HCT116 (cell line): ENCODE measurements around the gene CLDN34. TPM values are rescaled to one million over a fixed set of nuclear protein-coding genes. Genes with fewer than 3 reads are reported as not detected.

Source experiments
- ATAC-seq: fragments of 200-7000 bp; cut with Tn5 transposase; 2 replicates; pipeline ENCODE4 v1.9.1; 2020; ENCODE audit warnings: mild to moderate bottlenecking, moderate library complexity
- BruUV-seq: library from RNA; stranded (reverse); fragments of 400-500 nt; replicated peaks from 2 replicates; lab custom pipeline; 2021; lab: Mats Ljungman, UMichigan
- CTCF ChIA-PET: fragments of 300-600 bp; sonication (Branson Sonifier 250); formaldehyde crosslinking; loops from one replicate; lab custom pipeline; 2021; ENCODE audit warnings: antibody characterized with exemption; lab: Charles Lee
- POLR2A ChIA-PET: fragments of 300-600, 350-600 bp; sonication (Branson Sonifier 250); formaldehyde crosslinking; loops from one replicate; lab custom pipeline; 2021; ENCODE audit warnings: antibody characterized with exemption; lab: Charles Lee
- RAD21 ChIA-PET, 2 experiments: fragments of 300-600 bp; sonication (Branson Sonifier 250); formaldehyde crosslinking; loops; one replicate each; lab custom pipeline; 2023; ENCODE audit warnings: low total read pairs in 2 of 2; ENCODE audit not compliant: uncharacterized antibody in 2 of 2, unreplicated experiment in 2 of 2, low non-redundant PET in 1 of 2; lab: Charles Lee
- DNase-seq: peaks from one replicate; pipeline ENCODE4 v3.0.0-alpha.2; 2010; ENCODE audit warnings: low read depth, low spot score
- H2AFZ ChIP-seq: fragments of 200-600 bp; shearing (Covaris generic), sonication (generic); 2 replicates; pipeline ENCODE4 v1.6.1; 2017; ENCODE audit warnings: low read depth, mixed run types, mixed read lengths, antibody characterized with exemption, low read length; ENCODE audit not compliant: poor library complexity, severe bottlenecking
- H3K27ac ChIP-seq: 2 replicates; pipeline ENCODE4 v1.5.1; 2012; ENCODE audit warnings: low read depth, low read length
- H3K27me3 ChIP-seq: fragments of 200-600 bp; sonication (generic); 2 replicates; pipeline ENCODE4 v1.6.1; 2016; ENCODE audit warnings: mixed run types, low read length, mixed read lengths; ENCODE audit not compliant: insufficient read depth
- H3K36me3 ChIP-seq, 2 experiments: fragments of 200-500 bp in 1 of 2; fragments of 200-600 bp in 1 of 2; sonication (Bioruptor generic) in 1 of 2; sonication (generic) in 1 of 2; 2 replicates each; pipeline versions ENCODE4 v1.5.1 to v1.6.1; 2014 to 2016; ENCODE audit warnings: low read length in 2 of 2, inconsistent platforms in 1 of 2, mixed read lengths in 1 of 2, mixed run types in 1 of 2; ENCODE audit not compliant: insufficient read depth in 2 of 2, control insufficient read depth in 1 of 2
- H3K4me1 ChIP-seq, 2 experiments: fragments of 200-600 bp in 1 of 2; sonication (generic) in 1 of 2; 2 replicates each; pipeline versions ENCODE4 v1.5.1 to v1.6.1; 2012 to 2017; ENCODE audit warnings: low read length in 2 of 2, inconsistent platforms in 1 of 2, mild to moderate bottlenecking in 1 of 2, mixed read lengths in 1 of 2, mixed run types in 1 of 2, moderate library complexity in 1 of 2; ENCODE audit not compliant: insufficient read depth in 2 of 2, control insufficient read depth in 1 of 2
- H3K4me2 ChIP-seq: fragments of 200-600 bp; sonication (generic); 2 replicates; pipeline ENCODE4 v1.6.1; 2017; ENCODE audit warnings: mixed run types, low read length, mixed read lengths
- H3K4me3 ChIP-seq, 2 experiments: fragments of 200-600 bp in 1 of 2; sonication (generic) in 1 of 2; replicated peaks in 1 of 2; 2 replicates each; pipeline ENCODE4 v1.5.1; 2011 to 2016; ENCODE audit warnings: low read length in 2 of 2, control low read depth in 1 of 2, low read depth in 1 of 2, mild to moderate bottlenecking in 1 of 2, mixed read lengths in 1 of 2, mixed run types in 1 of 2
- H3K79me2 ChIP-seq: fragments of 200-600 bp; sonication (generic); 2 replicates; pipeline ENCODE4 v1.6.1; 2017; ENCODE audit warnings: mild to moderate bottlenecking, mixed run types, low read length, moderate library complexity, mixed read lengths; ENCODE audit not compliant: insufficient read depth
- H3K9ac ChIP-seq: fragments of 200-600 bp; sonication (generic); 2 replicates; pipeline ENCODE4 v1.6.1; 2016; ENCODE audit warnings: low read length, mixed read lengths
- H3K9me2 ChIP-seq: fragments of 200-600 bp; sonication (generic), shearing (Covaris generic); 2 replicates; pipeline ENCODE4 v1.6.1; 2017; ENCODE audit warnings: mixed run types, mild to moderate bottlenecking, moderate library complexity; ENCODE audit not compliant: insufficient read depth
- H3K9me3 ChIP-seq, 2 experiments: fragments of 200-500 bp in 1 of 2; fragments of 200-600 bp in 1 of 2; sonication (Bioruptor generic) in 1 of 2; sonication (generic) in 1 of 2; 2 replicates each; pipeline ENCODE4 v1.6.1; 2014 to 2017; ENCODE audit warnings: low read length in 2 of 2, mixed read lengths in 2 of 2, inconsistent platforms in 1 of 2, low read depth in 1 of 2, mild to moderate bottlenecking in 1 of 2, mixed run types in 1 of 2, moderate library complexity in 1 of 2; ENCODE audit not compliant: control insufficient read depth in 1 of 2, insufficient read depth in 1 of 2
- H4K20me1 ChIP-seq: fragments of 200-600 bp; sonication (generic), shearing (Covaris generic); 2 replicates; pipeline ENCODE4 v1.6.1; 2017; ENCODE audit warnings: mixed run types, mild to moderate bottlenecking, moderate library complexity; ENCODE audit not compliant: insufficient read depth
- CEBPB ChIP-seq: IDR thresholded peaks from 2 replicates; pipeline ENCODE4 v1.6.1; 2012; ENCODE audit warnings: low read depth
- CTCF ChIP-seq, 3 experiments: fragments of 200-600 bp in 1 of 3; sonication (generic) in 1 of 3; IDR thresholded peaks in 2 of 3; conservative IDR thresholded peaks in 1 of 3; 2 replicates each; pipeline ENCODE4 v1.5.1; 2012 to 2017; ENCODE audit warnings: low read depth in 2 of 3, low read length in 2 of 3, antibody characterized with exemption in 1 of 3, borderline replicate concordance in 1 of 3, control low read depth in 1 of 3, mild to moderate bottlenecking in 1 of 3, mixed read lengths in 1 of 3, mixed run types in 1 of 3, moderate library complexity in 1 of 3; ENCODE audit not compliant: insufficient read depth in 1 of 3
- EGR1 ChIP-seq: IDR thresholded peaks from 2 replicates; pipeline ENCODE4 v1.6.1; 2012; ENCODE audit warnings: low read depth
- ELF1 ChIP-seq: IDR thresholded peaks from 2 replicates; pipeline ENCODE4 v1.6.1; 2012; ENCODE audit warnings: low read depth, borderline replicate concordance
- EZH2phosphoT487 ChIP-seq: fragments of 200-600 bp; IDR thresholded peaks from 2 replicates; pipeline ENCODE4 v1.6.1; 2018; ENCODE audit warnings: antibody characterized with exemption, borderline replicate concordance
- FOSL1 ChIP-seq: IDR thresholded peaks from 2 replicates; pipeline ENCODE4 v1.6.1; 2012; ENCODE audit warnings: low read depth
- JUND ChIP-seq: IDR thresholded peaks from 2 replicates; pipeline ENCODE4 v1.6.1; 2012
- POLR2A ChIP-seq: IDR thresholded peaks from 2 replicates; pipeline ENCODE4 v1.7.0; 2011; ENCODE audit warnings: borderline replicate concordance; ENCODE audit not compliant: insufficient read depth, insufficient read length; ENCODE audit errors: extremely low read depth
- RAD21 ChIP-seq: IDR thresholded peaks from 2 replicates; pipeline ENCODE4 v1.6.1; 2012; ENCODE audit warnings: low read depth, mild to moderate bottlenecking
- SIN3A ChIP-seq: IDR thresholded peaks from 2 replicates; pipeline ENCODE4 v1.6.1; 2012; ENCODE audit warnings: low read depth
- SP1 ChIP-seq: IDR thresholded peaks from 2 replicates; pipeline ENCODE4 v1.6.1; 2012; ENCODE audit warnings: low read depth
- SRF ChIP-seq: IDR thresholded peaks from 2 replicates; pipeline ENCODE4 v1.6.1; 2012; ENCODE audit warnings: low read depth
- TCF7L2 ChIP-seq: IDR thresholded peaks from 2 replicates; pipeline ENCODE4 v1.7.0; 2011; ENCODE audit warnings: borderline replicate concordance, inconsistent platforms; ENCODE audit not compliant: insufficient read depth, insufficient read length; ENCODE audit errors: extremely low read depth
- intact Hi-C: fragments of 100-400 bp; cut with micrococcal nuclease; formaldehyde crosslinking; loops from 2 replicates; pipeline ENCODE4 v1.10.0; 2022
- total RNA-seq: library from RNA; stranded (reverse); gene quantifications from one replicate; pipeline ENCODE4 v1.2.1, GENCODE V29; 2021; ENCODE audit not compliant: unreplicated experiment
- TF ChIP-seq, protein P1 (sequence below): IDR thresholded peaks from 2 replicates; pipeline ENCODE4 v1.6.1; 2012
- TF ChIP-seq, protein P2 (sequence below): IDR thresholded peaks from 2 replicates; pipeline ENCODE4 v1.6.1; 2012

CLDN34 gene
- total RNA-seq, 1 experiment from 2014 or later = not detected

GRCh38 chrX:10015355-10015722 lies 48.2 kb downstream of the CLDN34 start:
- H3K36me3 ChIP-seq = no peaks in the 10 kb centered on the region
- no TSS peak for BruUV-seq
- no peak overlapping the region for H2AFZ ChIP-seq
- ChIA-PET RAD21 (no interaction called here), POLR2A (no interaction called here), CTCF (no interaction called here)
- peaks cover 12% of the 10 kb centered on the region; the same call in 1 of the 2 replicates for H3K79me2 ChIP-seq
- H3K4me2 ChIP-seq = no peak overlapping the region
- H4K20me1 ChIP-seq = no peaks in the 10 kb centered on the region
- DNase-seq (no peak), ATAC-seq (peak; percentile 7)
- H3K9ac ChIP-seq = no peak overlapping the region
- no peaks in the 10 kb centered on the region for H3K27me3 ChIP-seq
- peak overlapping the region; percentile 48; the same call in 1 of the 2 replicates for H3K27ac ChIP-seq
- no peaks in the 10 kb centered on the region for H3K9me2 ChIP-seq
- no peaks in the 10 kb centered on the region for H3K9me3 ChIP-seq
- peaks cover 6 to 31% of the 10 kb centered on the region in 2 experiments for H3K4me1 ChIP-seq
- intact Hi-C loops = loop anchor here (10.0 kb wide), 1 partner anchor 111 kb away; no protein-coding TSS in a partner anchor
- H3K4me3 ChIP-seq = peak overlapping the region; percentile 50 to 62; a peak in 3 of 4 replicates
- TF ChIP-seq, protein P1, sequence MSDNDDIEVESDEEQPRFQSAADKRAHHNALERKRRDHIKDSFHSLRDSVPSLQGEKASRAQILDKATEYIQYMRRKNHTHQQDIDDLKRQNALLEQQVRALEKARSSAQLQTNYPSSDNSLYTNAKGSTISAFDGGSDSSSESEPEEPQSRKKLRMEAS = no peak
- TF ChIP-seq SRF (no peak), RAD21 (no peak), SP1 (no peak), EGR1 (no peak)

DNA sequence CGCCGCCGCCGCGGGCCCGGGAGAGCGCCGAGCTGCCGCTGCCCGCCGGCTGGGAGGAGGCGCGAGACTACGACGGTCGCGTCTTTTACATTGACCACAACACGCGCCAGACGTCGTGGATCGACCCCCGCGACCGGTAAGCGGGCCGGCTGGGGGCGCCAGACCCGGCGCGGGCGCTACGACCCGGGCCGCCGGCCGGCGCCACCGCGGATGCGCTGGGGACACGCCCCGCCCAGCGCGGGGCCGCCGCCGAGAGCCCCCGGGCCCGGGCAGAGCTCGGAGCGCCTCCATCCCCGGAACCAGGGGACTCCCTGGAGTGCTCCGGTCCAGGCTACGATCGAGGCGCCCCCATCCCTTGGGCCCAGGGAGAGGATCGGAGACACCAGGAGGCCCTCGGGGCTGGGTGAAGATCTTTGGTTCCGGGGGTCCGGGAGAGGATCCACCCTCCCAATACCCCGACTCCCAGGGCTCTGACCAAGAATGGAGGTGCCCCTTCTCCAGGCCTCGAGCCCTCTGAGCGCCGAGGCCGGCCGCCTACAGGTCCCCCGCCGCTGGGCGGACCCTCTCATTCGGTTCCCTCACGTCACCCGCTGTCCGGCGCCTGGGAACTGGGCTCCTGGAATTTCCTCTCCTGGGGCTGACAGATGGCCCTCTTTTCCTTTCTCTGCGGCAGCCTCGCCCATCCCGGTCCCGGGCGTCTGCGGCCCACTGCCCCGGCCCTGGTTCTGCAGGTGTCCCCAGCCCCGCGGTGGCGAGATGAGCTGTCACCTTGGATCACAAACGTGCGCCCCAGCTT lies 48.8 kb downstream of the CLDN34 start:
- Histone ChIP-seq H2AFZ (no peak overlapping the region), H3K4me3 (peak overlapping the region; percentile 50 to 62), H4K20me1 (no peaks in the 10 kb centered on the region), H3K36me3 (no peaks in the 10 kb centered on the region), H3K27me3 (no peaks in the 10 kb centered on the region), H3K27ac (peak overlapping the region; percentile 48; the same call in 1 of the 2 replicates), H3K9me3 (no peaks in the 10 kb centered on the region), H3K4me2 (peak overlapping the region; percentile 84), H3K9me2 (no peaks in the 10 kb centered on the region), H3K4me1 (peaks cover 6 to 36% of the 10 kb centered on the region in 2 experiments), H3K79me2 (peaks cover 12% of the 10 kb centered on the region; the same call in 1 of the 2 replicates), H3K9ac (peak overlapping the region; percentile 61)
- no TSS peak for BruUV-seq
- intact Hi-C loops = loop anchor here (10.0 kb wide), 1 partner anchor 111 kb away; no protein-coding TSS in a partner anchor
- ChIA-PET POLR2A (no interaction called here), CTCF (no interaction called here), RAD21 (no interaction called here)
- ATAC-seq = peak; percentile 29
- no peak for DNase-seq
- TF ChIP-seq RAD21 (no peak), SP1 (no peak), JUND (no peak), SRF (no peak), SIN3A (no peak), CTCF (IDR thresholded peaks at IDR 0.05 in 2 of 3, conservative IDR thresholded peaks at IDR 0.05 in 1 of 3; ENCODE audit: borderline replicate concordance in 1 of 3, insufficient read depth in 1 of 3, low read depth in 2 of 3, low read length in 2 of 3) (no peak), EGR1 (no peak), ELF1 (no peak), CEBPB (no peak), POLR2A (no peak), EZH2phosphoT487 (no peak), TCF7L2 (no peak), FOSL1 (no peak)
- TF ChIP-seq, protein P1 = no peak
- TF ChIP-seq, protein P2, sequence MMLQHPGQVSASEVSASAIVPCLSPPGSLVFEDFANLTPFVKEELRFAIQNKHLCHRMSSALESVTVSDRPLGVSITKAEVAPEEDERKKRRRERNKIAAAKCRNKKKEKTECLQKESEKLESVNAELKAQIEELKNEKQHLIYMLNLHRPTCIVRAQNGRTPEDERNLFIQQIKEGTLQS = no peak
